Left renal pelvis (tissue), 4 donors: ENCODE measurements around the gene FASN. TPM values are rescaled to one million over a fixed set of nuclear protein-coding genes. Genes with fewer than 3 reads are reported as not detected.

Experiments
- DNase-seq, 4 donors: peaks; one replicate each; pipeline ENCODE4 v3.0.0-alpha.2; 2013; ENCODE audit warnings: low read depth in 4 of 4, low spot score in 3 of 4
- polyA plus RNA-seq, 4 donors: library from polyadenylated mRNA; unstranded; fragments of 120-200 nt; gene quantifications; one replicate each; pipeline ENCODE4 v1.2.1, GENCODE V29; 2013; ENCODE audit not compliant: insufficient read length in 4 of 4

Gene FASN
- polyA plus RNA-seq, 4 donors: 30.3 to 56.9 (median 38.0) TPM

GRCh38 chr17:82103553-82104451, 5.8 kb upstream of the FASN start:
- no peak for DNase-seq

- DNase-seq: no peak
Observed at GRCh38 chr17:82101767-82102679, 4.0 kb upstream of the FASN start.

- no peak for DNase-seq
Observed at GRCh38 chr17:82101301-82101715, 3.3 kb upstream of the FASN start.

GRCh38 chr17:82100502-82101298, 2.7 kb upstream of the FASN start:
- DNase-seq: no peak

- no peak for DNase-seq
Observed at GRCh38 chr17:82098939-82099763, 1.1 kb upstream of the FASN start.

- no peak for DNase-seq
Observed at GRCh38 chr17:82097919-82098168, 192 bp downstream of the FASN start.

- no peak for DNase-seq
Observed at GRCh38 chr17:82097184-82097918, 685 bp downstream of the FASN start.

- no peak for DNase-seq
Observed at GRCh38 chr17:82096709-82097183, 1.3 kb downstream of the FASN start.

GRCh38 chr17:82095777-82096708, 2.0 kb downstream of the FASN start:
- DNase-seq: no peak

- no peak for DNase-seq
Observed at GRCh38 chr17:82094931-82095776, 2.9 kb downstream of the FASN start.

GRCh38 chr17:82092995-82093751, 4.9 kb downstream of the FASN start:
- DNase-seq: no peak

- DNase-seq: no peak
Observed at GRCh38 chr17:82092628-82092994, 5.4 kb downstream of the FASN start.

GRCh38 chr17:82092094-82092586, 5.9 kb downstream of the FASN start:
- no peak for DNase-seq

GRCh38 chr17:82091264-82092066, 6.6 kb downstream of the FASN start:
- DNase-seq: no peak

GRCh38 chr17:82090549-82091263, 7.3 kb downstream of the FASN start:
- no peak for DNase-seq
